ENCODE results near the gene ZNF22. TPM values are rescaled to one million over a fixed set of nuclear protein-coding genes. Genes with fewer than 3 reads are reported as not detected.

Gene ZNF22
- total RNA-seq, 1 donor from 2014 or later = 9.2 TPM

DNA sequence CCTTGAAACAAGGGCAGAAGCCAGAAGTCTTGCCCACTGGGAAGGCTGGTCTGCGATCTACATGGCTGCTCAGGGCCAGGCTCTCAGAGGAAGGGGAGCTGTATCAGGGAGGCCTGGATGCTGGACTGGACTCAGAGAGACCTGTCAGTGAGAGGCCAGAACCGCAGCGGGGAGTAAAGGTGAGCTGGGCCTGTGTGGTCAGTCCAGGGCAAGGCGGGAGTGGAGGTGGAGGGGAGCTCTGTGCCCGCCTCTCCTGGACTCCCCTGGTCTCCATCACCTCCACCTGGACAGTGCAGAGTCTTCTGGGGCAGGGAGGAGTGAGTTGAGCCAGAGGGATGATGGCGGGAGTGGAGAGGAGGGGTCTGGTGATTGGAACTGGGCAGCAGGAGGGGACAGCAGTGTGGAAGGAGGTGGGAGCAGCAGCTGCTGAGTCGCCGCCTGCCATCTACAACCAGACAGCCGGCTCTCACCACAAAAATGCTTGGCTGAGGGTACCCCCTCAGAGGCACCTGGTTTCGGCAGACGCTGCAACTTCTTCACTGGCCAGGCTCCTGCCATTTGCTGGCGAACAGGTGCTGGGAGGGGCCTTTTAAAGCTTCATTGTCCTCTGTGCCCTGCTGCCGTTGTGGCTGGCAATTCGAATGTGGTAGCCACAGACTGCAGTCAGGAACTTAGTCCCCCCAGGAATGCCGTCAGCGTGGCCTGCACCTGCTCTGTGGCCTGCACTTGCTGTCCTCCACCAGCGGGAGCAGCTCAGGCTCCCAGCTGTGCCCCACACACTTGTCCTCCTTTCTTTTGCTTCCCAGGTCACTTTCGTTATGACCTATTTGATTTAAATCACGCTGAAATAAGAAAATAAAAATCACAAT is 37.6 kb upstream of the ZNF22 start:
- FAIRE-seq (no peak), DNase-seq (ENCODE audit: low read depth) (no peak)
- Histone ChIP-seq H3K36me3 (ENCODE audit: control insufficient read depth, insufficient read depth, low read length) (no peaks in the 10 kb centered on the region), H3K27me3 (ENCODE audit: control insufficient read depth, insufficient read depth, low read length) (no peaks in the 10 kb centered on the region), H3K4me3 (ENCODE audit: low read depth, low read length) (no peak overlapping the region)
- TF ChIP-seq, protein P1, sequence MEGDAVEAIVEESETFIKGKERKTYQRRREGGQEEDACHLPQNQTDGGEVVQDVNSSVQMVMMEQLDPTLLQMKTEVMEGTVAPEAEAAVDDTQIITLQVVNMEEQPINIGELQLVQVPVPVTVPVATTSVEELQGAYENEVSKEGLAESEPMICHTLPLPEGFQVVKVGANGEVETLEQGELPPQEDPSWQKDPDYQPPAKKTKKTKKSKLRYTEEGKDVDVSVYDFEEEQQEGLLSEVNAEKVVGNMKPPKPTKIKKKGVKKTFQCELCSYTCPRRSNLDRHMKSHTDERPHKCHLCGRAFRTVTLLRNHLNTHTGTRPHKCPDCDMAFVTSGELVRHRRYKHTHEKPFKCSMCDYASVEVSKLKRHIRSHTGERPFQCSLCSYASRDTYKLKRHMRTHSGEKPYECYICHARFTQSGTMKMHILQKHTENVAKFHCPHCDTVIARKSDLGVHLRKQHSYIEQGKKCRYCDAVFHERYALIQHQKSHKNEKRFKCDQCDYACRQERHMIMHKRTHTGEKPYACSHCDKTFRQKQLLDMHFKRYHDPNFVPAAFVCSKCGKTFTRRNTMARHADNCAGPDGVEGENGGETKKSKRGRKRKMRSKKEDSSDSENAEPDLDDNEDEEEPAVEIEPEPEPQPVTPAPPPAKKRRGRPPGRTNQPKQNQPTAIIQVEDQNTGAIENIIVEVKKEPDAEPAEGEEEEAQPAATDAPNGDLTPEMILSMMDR (IDR thresholded peaks at IDR 0.05; ENCODE audit: insufficient read depth, low read length, severe bottlenecking) = peak; percentile 24

DNA sequence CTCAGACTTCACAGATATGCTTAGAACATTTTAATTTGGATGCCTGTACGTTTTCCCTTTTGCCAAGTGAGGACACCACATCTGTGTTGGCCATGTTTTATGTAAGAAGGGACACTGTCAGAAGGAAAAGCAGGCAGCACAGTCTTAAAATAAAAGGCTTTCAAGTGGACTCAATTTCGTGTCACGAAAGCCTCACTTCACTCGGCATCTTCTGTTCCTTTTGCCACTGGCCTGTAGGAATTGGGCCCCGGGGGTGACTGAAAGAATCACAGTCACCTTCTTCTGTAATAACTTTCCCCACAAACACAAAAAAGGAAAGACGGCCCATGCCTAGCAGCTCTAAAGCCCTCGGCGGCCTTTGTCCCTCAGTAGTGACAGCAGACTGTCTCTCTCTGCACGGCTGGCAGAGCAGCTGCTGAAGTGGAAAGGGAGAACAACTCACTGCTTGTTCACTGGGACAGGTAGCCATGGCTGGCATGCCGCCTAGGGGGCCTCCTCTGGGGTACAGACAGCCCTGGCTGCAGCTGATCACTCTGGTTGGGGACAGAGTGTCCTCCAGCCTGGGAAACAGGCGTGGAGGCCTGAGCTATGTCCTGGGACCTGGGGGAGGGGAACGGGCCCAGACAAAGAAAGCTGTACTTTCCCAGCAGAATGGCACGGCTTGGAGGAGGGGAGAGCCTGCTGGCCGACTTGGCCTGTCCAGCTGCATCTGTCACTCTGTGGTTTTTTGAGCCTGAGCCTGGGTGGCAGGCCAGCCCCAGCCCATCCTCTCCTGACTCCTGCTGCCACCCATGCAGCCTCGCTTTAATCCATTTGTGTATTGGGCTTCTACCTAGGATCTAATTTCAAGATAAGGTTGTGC is 36.7 kb upstream of the ZNF22 start:
- H3K4me3 ChIP-seq (ENCODE audit: low read depth, low read length) = no peak overlapping the region
- no peaks in the 10 kb centered on the region for H3K27me3 ChIP-seq (ENCODE audit: control insufficient read depth, insufficient read depth, low read length)
- H3K36me3 ChIP-seq (ENCODE audit: control insufficient read depth, insufficient read depth, low read length) = no peaks in the 10 kb centered on the region
- no peak for DNase-seq (ENCODE audit: low read depth)
- TF ChIP-seq, protein P1 (IDR thresholded peaks at IDR 0.05; ENCODE audit: insufficient read depth, low read length, severe bottlenecking) = no peak
- FAIRE-seq = no peak

DNA sequence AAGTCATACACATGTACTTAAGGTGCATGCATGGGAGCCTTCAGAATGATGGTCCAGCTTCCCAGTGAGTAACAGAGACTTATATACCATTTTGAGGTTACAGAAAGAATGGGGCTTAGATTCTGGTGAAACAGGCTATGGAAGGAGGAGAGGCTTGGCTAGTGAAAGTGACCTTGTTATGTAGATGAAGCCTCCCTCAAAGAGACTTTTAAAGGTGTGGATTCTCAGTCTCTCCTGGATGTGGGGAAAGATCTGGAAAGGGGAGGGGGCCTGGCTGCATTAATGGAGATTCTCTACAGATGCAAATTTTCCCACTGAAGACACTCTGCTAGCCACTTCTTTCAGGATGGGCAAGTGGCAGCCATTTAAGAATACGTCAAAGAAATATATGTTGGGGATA is 35.6 kb upstream of the ZNF22 start:
- DNase-seq (ENCODE audit: low read depth) = no peak

DNA sequence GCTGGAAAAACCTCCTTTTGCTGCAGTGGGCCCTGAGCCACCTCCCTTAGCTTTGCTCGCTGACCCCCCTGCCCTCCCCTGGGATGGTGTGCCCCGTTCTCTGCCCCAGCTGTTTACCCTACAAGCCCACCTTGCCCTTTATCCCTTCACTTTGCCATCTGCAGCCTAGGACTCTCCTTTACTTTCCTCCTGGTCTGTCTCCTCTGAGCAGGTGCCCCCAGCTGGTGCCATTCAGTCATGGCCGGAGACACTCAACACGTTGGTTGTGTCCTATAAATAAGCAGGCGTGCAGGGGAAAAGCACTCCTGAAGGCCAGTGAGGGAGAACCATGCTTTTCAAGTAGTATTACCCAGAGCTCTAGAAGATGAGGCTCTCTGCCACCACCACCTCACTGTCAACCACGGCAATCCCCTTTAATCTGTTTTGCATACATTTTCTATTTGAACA is 35.0 kb upstream of the ZNF22 start:
- Histone ChIP-seq H3K27me3 (ENCODE audit: control insufficient read depth, insufficient read depth, low read length) (no peaks in the 10 kb centered on the region), H3K4me3 (ENCODE audit: low read depth, low read length) (no peak overlapping the region), H3K36me3 (ENCODE audit: control insufficient read depth, insufficient read depth, low read length) (no peaks in the 10 kb centered on the region)
- DNase-seq (ENCODE audit: low read depth) (no peak), FAIRE-seq (no peak)
- TF ChIP-seq, protein P1 (IDR thresholded peaks at IDR 0.05; ENCODE audit: insufficient read depth, low read length, severe bottlenecking) = no peak

More for the DNA sequence above, 35.6 kb upstream of the ZNF22 start:
- TF ChIP-seq, protein P1 (IDR thresholded peaks at IDR 0.05; ENCODE audit: insufficient read depth, low read length, severe bottlenecking) = no peak
- no peaks in the 10 kb centered on the region for H3K27me3 ChIP-seq (ENCODE audit: control insufficient read depth, insufficient read depth, low read length)
- no peaks in the 10 kb centered on the region for H3K36me3 ChIP-seq (ENCODE audit: control insufficient read depth, insufficient read depth, low read length)
- FAIRE-seq = no peak
- no peak overlapping the region for H3K4me3 ChIP-seq (ENCODE audit: low read depth, low read length)

DNA sequence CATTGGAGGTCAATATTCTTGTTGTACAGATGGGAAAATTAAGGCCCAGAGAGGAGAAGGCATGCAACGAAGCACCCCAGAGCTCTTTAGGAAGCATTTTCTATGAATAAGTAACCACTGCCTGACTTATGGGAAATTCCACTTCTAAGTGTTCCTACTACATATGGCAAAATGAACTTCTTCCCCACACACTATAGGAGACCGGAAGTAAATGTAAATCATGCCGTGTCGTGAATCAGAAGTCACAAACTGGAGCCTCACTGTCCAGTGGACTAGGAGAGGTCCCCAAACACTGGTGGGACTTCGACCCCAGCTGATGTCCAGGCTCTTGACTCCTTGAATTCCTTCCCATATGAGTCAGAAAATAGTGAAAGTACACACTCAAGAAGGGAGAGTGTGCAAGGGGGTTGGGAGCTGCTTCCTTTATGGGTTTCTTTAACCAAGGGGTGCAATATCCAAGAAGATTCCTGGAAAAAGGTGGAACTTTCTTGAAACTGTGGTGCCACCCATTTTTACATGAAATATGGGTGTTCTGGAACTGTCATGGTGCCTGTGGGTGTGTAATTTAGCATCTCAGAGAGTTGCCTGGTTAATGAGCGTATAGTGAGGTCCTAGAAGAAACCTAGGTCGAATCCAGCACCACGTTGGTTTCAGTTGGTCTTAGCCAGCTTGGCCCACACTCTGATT is 34.5 kb upstream of the ZNF22 start:
- TF ChIP-seq, protein P1 (IDR thresholded peaks at IDR 0.05; ENCODE audit: insufficient read depth, low read length, severe bottlenecking) = no peak
- H3K4me3 ChIP-seq (ENCODE audit: low read depth, low read length) = no peak overlapping the region
- no peaks in the 10 kb centered on the region for H3K36me3 ChIP-seq (ENCODE audit: control insufficient read depth, insufficient read depth, low read length)
- DNase-seq (ENCODE audit: low read depth) = no peak
- H3K27me3 ChIP-seq (ENCODE audit: control insufficient read depth, insufficient read depth, low read length) = no peaks in the 10 kb centered on the region
- FAIRE-seq = peak; percentile 28

Measured in bronchial epithelial cell (primary cell).